ENCODE measurements around the gene AADAC.

GRCh38 chr3:151873398-151873797 lies 59.5 kb downstream of the AADAC start, which contains the start of gene SUCNR1:
- TF ChIP-seq EZH2 (IDR thresholded peaks at IDR 0.05; ENCODE audit: borderline replicate concordance, low read depth, low read length, severe bottlenecking) (no peak), CTCF (IDR thresholded peaks at IDR 0.05; ENCODE audit: borderline replicate concordance, extremely low read depth, low read length, poor library complexity, severe bottlenecking) (no peak)

Data from DND-41 (cell line).